ENCODE data around the gene C1GALT1.

C1GALT1 gene

DNA sequence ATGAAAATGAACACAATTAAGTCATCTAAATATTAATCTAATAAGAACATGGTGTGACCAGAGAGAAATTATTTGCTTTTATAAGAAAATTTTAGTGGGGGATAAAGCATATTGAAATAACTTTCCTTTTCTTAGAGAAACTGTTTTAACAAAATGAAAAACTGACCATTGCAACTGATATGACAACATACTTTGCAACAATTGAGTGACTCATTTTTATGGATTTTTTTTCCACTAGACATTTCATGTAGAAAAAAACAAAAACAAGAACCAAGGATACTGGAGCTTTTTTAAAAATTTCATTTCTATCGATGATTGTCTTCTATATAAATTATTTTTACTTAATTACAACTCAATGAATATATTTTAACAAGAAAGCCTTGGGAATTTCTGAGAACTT is 90.0 kb downstream of the C1GALT1 start:
- DNase-seq (ENCODE audit: low spot score) = no peak

DNA sequence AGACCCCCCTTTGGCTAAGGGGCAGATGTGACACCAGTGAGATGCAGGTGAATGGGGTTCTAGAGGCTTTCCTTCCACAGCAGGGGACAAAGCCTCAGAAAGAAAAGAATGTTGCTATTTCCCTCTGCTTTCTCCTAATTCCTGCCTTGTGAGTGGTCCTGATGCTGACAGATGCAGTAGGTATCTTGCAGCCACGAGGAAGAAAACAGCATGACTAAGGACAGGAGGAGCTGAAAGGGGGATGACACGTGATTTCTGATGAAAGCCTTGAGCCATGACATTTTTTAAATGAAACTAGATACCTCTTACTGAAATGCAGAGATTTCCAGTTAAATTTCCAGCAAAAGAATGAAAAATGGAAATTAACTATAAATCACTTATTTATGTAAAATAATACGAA is 92.4 kb downstream of the C1GALT1 start:
- no peak for DNase-seq (ENCODE audit: low spot score)

DNA sequence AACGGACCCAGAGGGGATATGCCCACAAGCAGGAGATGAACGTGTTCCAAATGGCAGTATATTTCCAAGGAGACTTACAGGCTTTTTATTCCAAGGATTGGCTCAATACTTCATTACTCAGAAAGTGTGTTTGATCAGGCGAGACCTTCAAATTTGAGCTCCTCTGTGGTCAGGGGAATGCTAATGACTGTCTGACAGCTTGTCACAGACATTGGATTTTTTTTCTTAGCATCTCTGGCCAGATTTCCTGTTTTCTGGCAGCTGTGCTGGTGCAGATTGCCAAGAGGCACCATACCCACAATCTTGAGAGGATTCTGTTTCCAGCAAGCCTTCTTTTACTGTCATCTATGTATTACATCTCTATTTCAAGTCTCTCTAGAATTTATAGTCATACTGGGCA is 93.8 kb downstream of the C1GALT1 start:
- DNase-seq (ENCODE audit: low spot score) = no peak

DNA sequence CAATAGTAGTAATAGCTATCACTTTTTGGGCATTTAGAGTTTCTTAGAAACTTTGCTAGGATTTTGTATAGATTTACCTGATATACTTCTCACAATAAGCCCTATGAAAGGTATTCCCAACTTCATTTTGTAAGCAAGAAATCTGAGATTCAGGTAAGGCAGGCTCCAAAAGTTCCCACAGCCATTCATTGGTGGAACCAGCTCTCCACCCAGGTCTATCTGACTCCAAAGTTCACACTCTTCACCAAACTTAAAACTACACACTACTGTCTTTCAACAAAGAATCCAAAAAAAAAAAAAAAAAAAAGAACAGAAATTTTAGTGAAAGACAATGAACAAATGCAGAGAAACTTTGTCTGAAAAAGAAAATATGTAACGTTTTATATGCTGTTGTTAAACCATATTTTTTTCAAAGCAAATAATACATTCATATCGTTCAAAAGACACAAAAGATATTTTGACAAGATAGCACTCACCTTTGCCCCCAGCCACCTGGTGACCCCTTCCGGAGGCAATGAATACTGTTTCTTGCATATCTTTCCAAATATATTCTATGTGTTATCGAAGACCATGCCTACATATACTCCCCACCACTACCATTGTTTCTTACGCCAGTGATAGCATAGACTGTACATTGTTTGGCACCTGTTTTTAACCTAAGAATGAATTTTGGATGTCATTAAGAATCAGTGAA is 108.2 kb downstream of the C1GALT1 start:
- no peak for DNase-seq (ENCODE audit: low spot score)

DNA sequence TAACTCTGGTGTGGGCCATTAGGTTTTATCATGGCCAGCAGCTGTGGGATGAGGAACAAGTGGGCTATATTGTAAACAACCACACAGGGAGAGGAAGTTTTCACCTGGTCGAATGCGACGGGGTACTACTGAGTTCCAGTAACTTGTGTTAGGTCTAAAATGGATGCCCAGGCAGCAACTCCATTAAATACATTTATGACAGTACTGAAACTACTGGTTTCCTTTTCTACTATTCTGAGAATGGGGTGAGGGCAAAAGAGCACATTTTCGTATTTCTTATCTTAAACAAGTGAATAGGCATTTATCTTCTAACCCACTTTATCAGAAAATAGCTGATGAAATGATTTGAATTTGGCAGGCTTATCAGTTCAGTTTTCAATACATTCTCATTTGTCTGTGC is 109.7 kb downstream of the C1GALT1 start:
- DNase-seq (ENCODE audit: low spot score) = no peak

DNA sequence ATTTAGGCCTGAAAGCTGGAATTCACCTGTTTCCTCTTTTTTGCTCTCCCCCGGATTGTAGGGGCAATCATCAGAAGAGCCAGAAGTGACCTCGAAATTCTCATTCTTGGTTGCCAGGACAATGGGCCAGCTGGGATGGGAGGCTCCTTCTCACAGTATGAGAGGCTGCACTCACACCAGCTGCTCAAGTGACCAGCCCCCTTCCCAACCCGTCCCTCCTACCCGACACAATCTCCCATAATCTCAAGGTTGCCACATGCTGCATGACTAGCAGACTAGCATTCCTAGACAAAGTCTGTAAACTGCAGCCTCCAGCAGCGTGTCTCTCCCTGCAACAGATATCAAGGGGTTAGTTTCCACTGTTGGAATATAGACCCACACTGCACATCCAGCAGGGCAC is 110.3 kb downstream of the C1GALT1 start:
- DNase-seq (ENCODE audit: low spot score) = no peak

DNA sequence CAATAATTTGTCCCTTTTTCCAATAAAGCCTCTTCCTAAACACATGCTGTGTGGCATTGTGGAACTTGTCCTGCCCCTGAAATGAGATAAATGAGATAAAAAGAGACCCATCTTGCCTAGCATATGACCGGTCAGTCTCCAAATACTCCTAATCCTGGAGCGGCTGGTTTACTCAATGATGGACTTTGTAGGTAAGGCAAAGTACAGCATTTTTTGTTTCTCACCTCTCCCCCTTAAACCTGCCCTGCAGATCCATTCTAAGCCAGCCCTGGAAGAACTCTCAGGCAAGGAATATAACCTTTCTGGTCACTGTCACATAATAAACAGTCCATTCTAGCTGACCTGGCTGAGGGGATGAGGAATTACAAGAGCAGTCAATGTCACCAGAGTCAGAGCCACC is 110.7 kb downstream of the C1GALT1 start:
- no peak for DNase-seq (ENCODE audit: low spot score)

DNA sequence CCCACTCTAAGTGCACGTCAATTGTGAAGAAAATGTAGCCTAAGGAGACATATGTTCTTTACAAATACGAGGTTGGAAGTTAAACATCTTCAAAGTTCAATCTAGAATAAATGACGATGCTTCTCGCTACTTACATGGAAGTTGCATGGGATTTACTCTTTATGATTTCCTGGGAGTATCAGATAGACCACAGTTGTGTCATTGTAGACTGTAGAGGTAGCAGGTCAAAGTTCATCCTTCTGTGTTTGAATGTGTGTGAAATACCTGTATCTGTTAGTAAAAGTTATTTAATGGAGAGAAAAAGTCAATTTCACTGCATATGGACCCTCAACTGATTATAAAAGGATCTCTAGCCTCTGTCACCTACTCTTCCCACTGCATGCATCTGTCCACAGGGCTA is 112.6 kb downstream of the C1GALT1 start:
- DNase-seq (ENCODE audit: low spot score) = no peak
